Psoas muscle (tissue), 8 donors: ENCODE data around the gene VEGFC. TPM values are rescaled to one million over a fixed set of nuclear protein-coding genes. Genes with fewer than 3 reads are reported as not detected.

ENCODE experiments used
- ATAC-seq, 4 donors: fragments of 200-7000 bp; cut with Tn5 transposase; one replicate each; pipeline ENCODE4 v1.9.1; 2020; ENCODE audit warnings: moderate library complexity in 3 of 4, mild to moderate bottlenecking in 2 of 4
- DNase-seq, 2 donors: peaks; one replicate each; pipeline ENCODE4 v3.0.0-alpha.2; 2020
- H3K27ac ChIP-seq: fragments of 200-600 bp; one replicate; pipeline ENCODE4 v1.8.0; 2022
- H3K27me3 ChIP-seq, 3 donors: fragments of 200-600 bp in 1 of 3; one replicate each; pipeline versions ENCODE4 v1.6.1 to v1.8.0; 2013 to 2022; ENCODE audit warnings: low read length in 2 of 3, mild to moderate bottlenecking in 2 of 3, moderate library complexity in 1 of 3; ENCODE audit not compliant: insufficient read depth in 3 of 3
- H3K36me3 ChIP-seq, 2 donors: fragments of 200-600 bp in 1 of 2; one replicate each; pipeline versions ENCODE4 v1.6.1 to v1.8.0; 2013 to 2022; ENCODE audit warnings: low read depth in 1 of 2, mild to moderate bottlenecking in 1 of 2, moderate library complexity in 1 of 2; ENCODE audit not compliant: insufficient read depth in 1 of 2
- H3K4me1 ChIP-seq: fragments of 200-600 bp; one replicate; pipeline ENCODE4 v1.8.0; 2022
- H3K4me3 ChIP-seq: fragments of 200-600 bp; one replicate; pipeline ENCODE4 v1.8.0; 2022; ENCODE audit warnings: mild to moderate bottlenecking
- H3K9me3 ChIP-seq: fragments of 200-600 bp; one replicate; pipeline ENCODE4 v1.8.0; 2022
- CTCF ChIP-seq: fragments of 200-600 bp; IDR thresholded peaks from one replicate; pipeline ENCODE4 v1.8.0; 2022; ENCODE audit warnings: antibody characterized with exemption
- WGBS, 3 donors: extraction: QIAGEN DNeasy Blood & Tissue Kit; methylation state at CpG; one replicate each; pipeline versions ENCODE4 v1.1.6 to v1.1.7; 2013; 5-methylcytosine and 5-hydroxymethylcytosine counted together
- intact Hi-C, 2 donors: fragments of 100-400 bp; cut with DNase I; formaldehyde crosslinking; loops; one replicate each; pipeline versions ENCODE4 v1.11.0 to v1.14.2; 2022
- polyA plus RNA-seq, 3 donors: library from polyadenylated mRNA; stranded (reverse); fragments of 200-250 nt; gene quantifications; one replicate each; pipeline ENCODE4 v1.2.3, GENCODE V29; 2013
- total RNA-seq, 4 donors: library from RNA; stranded (reverse); fragmentation: NEBNext Ultra II Directional in 2 of 4; extraction: Animal tissue kit (Norgen Biotek cat#: 25700) in 2 of 4; gene quantifications; one replicate each; pipeline versions ENCODE4 v1.2.1 to v1.2.4, GENCODE V29; 2021 to 2023
- donor health status: healthy with polysubstance abuse.
- donor health status: DM: no; HTN: no; CAD: no; lungs with moderate emphysema.
- donor health status: Bipolar disorder and iron deficiency.
- donor health status: healthy.
- donor health status: DM: yes; HTN: yes; CAD: no.
- donor health status: DM: no; HTN: no; CAD: no.
- donor health status: DM: no; HTN: no; CAD: no.
- donor health status: DM: yes; HTN: yes; CAD: no.

Gene VEGFC
- total and polyA plus RNA-seq, 7 donors = 1.8 to 7.0 (median 3.0) TPM

- Histone ChIP-seq H3K27ac (no peak overlapping the region), H3K4me3 (no peak overlapping the region), H3K4me1 (no peaks in the 10 kb centered on the region), H3K36me3 (no peaks in the 10 kb centered on the region), H3K27me3 (no peaks in the 10 kb centered on the region), H3K9me3 (no peaks in the 10 kb centered on the region)
- no peak for DNase-seq
- no peak for TF ChIP-seq CTCF
- ATAC-seq = no peak
- 21 to 42% (median 24%) methylated on average over 1 of the region's 1 CpG for WGBS, 3 donors
- intact Hi-C loops = no loop called here
Observed at GRCh38 chr4:176653401-176654220, 139.1 kb downstream of the VEGFC start.

- H3K4me3 ChIP-seq = no peak overlapping the region
- 64 to 77% (median 72%) methylated on average over 1 of the region's 1 CpG for WGBS, 3 donors
Observed at GRCh38 chr4:176646311-176646710, 146.4 kb downstream of the VEGFC start.

GRCh38 chr4:176645246-176645960 is 147.3 kb downstream of the VEGFC start:
- Histone ChIP-seq H3K27me3 (no peaks in the 10 kb centered on the region), H3K27ac (no peak overlapping the region), H3K9me3 (no peaks in the 10 kb centered on the region), H3K4me3 (no peak overlapping the region), H3K36me3 (no peaks in the 10 kb centered on the region), H3K4me1 (no peaks in the 10 kb centered on the region)
- 72 to 73% (median 72%) methylated on average over 8 of the region's 8 CpGs for WGBS, 3 donors
- intact Hi-C loops = no loop called here
- ATAC-seq = no peak
- no peak for TF ChIP-seq CTCF
- no peak for DNase-seq

More at GRCh38 chr4:176646311-176646710, 146.4 kb downstream of the VEGFC start:
- Histone ChIP-seq H3K27me3 (no peaks in the 10 kb centered on the region), H3K27ac (no peak overlapping the region), H3K4me1 (no peaks in the 10 kb centered on the region), H3K9me3 (no peaks in the 10 kb centered on the region), H3K36me3 (no peaks in the 10 kb centered on the region)
- ATAC-seq (no peak), DNase-seq (no peak)
- no peak for TF ChIP-seq CTCF
- intact Hi-C loops = no loop called here

- DNase-seq (no peak), ATAC-seq (no peak)
- no peak for TF ChIP-seq CTCF
- WGBS, 3 donors = 53 to 76% (median 59%) methylated on average over 2 of the region's 2 CpGs
- Histone ChIP-seq H3K4me3 (no peak overlapping the region), H3K36me3 (no peaks in the 10 kb centered on the region), H3K4me1 (no peaks in the 10 kb centered on the region), H3K27ac (no peak overlapping the region), H3K27me3 (no peaks in the 10 kb centered on the region), H3K9me3 (no peaks in the 10 kb centered on the region)
- intact Hi-C loops = no loop called here
Observed at GRCh38 chr4:176642472-176642871, 150.2 kb downstream of the VEGFC start.
